WTC11 (cell line): ENCODE data around the gene UBXN6. TPM values are rescaled to one million over a fixed set of nuclear protein-coding genes. Genes with fewer than 3 reads are reported as not detected.
A peak's percentile ranks its signal among the peaks of the same experiment; 100 is the strongest.

ENCODE experiments used
- ATAC-seq: fragments of 200-7000 bp; cut with Tn5 transposase; 2 replicates; pipeline ENCODE4 v1.10.0; 2021; ENCODE audit warnings: mild to moderate bottlenecking, moderate library complexity
- CTCF ChIA-PET: fragments of 300-600 bp; sonication (Branson Sonifier 250); formaldehyde crosslinking; loops from one replicate; lab custom pipeline; 2021; ENCODE audit warnings: antibody characterized with exemption; lab: Charles Lee
- POLR2A ChIA-PET: fragments of 350-600 bp; sonication (Branson Sonifier 250); formaldehyde crosslinking; loops from one replicate; lab custom pipeline; 2021; ENCODE audit warnings: antibody characterized with exemption; lab: Charles Lee
- DNase-seq: peaks from one replicate; pipeline ENCODE4 v3.0.0; 2021; ENCODE audit warnings: low spot score
- H3K27ac Mint-ChIP-seq: 2 replicates; pipeline ENCODE4 v1.8.0; 2021; ENCODE audit warnings: mixed read lengths
- H3K27me3 Mint-ChIP-seq: 2 replicates; pipeline ENCODE4 v1.8.0; 2021; ENCODE audit warnings: low read depth, mild to moderate bottlenecking, moderate library complexity, mixed read lengths
- H3K36me3 Mint-ChIP-seq: 2 replicates; pipeline ENCODE4 v1.8.0; 2021; ENCODE audit warnings: mixed read lengths
- H3K4me1 Mint-ChIP-seq: 2 replicates; pipeline ENCODE4 v1.8.0; 2022; ENCODE audit warnings: mixed read lengths
- H3K4me3 Mint-ChIP-seq: 2 replicates; pipeline ENCODE4 v1.8.0; 2021; ENCODE audit warnings: mild to moderate bottlenecking, moderate library complexity, mixed read lengths
- H3K9me3 Mint-ChIP-seq: 2 replicates; pipeline ENCODE4 v1.8.0; 2021; ENCODE audit warnings: mixed read lengths
- CREM ChIP-seq: sonication (generic); formaldehyde crosslinking; IDR thresholded peaks from 2 replicates; pipeline ENCODE4 v1.8.1; 2022; ENCODE audit warnings: mild to moderate bottlenecking, missing genetic modification reagents, moderate library complexity
- E2F1 ChIP-seq: sonication (generic); formaldehyde crosslinking; IDR thresholded peaks from 2 replicates; pipeline ENCODE4 v1.8.0; 2022; ENCODE audit warnings: mild to moderate bottlenecking, missing genetic modification reagents
- E2F5 ChIP-seq: sonication (generic); formaldehyde crosslinking; IDR thresholded peaks from 2 replicates; pipeline ENCODE4 v1.8.1; 2022; ENCODE audit warnings: mild to moderate bottlenecking, moderate library complexity, missing genetic modification reagents
- ELF4 ChIP-seq: sonication (generic); formaldehyde crosslinking; IDR thresholded peaks from 2 replicates; pipeline ENCODE4 v1.8.1; 2022; ENCODE audit warnings: low read depth, mild to moderate bottlenecking, moderate library complexity, missing genetic modification reagents
- ESRRA ChIP-seq: sonication (generic); formaldehyde crosslinking; IDR thresholded peaks from 2 replicates; pipeline ENCODE4 v1.8.1; 2022; ENCODE audit warnings: mild to moderate bottlenecking, missing genetic modification reagents, borderline replicate concordance
- FOXP4 ChIP-seq: sonication (generic); formaldehyde crosslinking; IDR thresholded peaks from 2 replicates; pipeline ENCODE4 v1.8.0; 2022; ENCODE audit warnings: mild to moderate bottlenecking, missing genetic modification reagents
- HMGXB4 ChIP-seq: sonication (generic); formaldehyde crosslinking; IDR thresholded peaks from 2 replicates; pipeline ENCODE4 v1.8.1; 2023; ENCODE audit warnings: mild to moderate bottlenecking, moderate library complexity, missing genetic modification reagents
- IRF1 ChIP-seq: sonication (generic); formaldehyde crosslinking; IDR thresholded peaks from 2 replicates; pipeline ENCODE4 v1.8.0; 2023; ENCODE audit warnings: missing genetic modification reagents
- NR1H2 ChIP-seq: sonication (generic); formaldehyde crosslinking; IDR thresholded peaks from 2 replicates; pipeline ENCODE4 v1.9.0; 2021; ENCODE audit warnings: mild to moderate bottlenecking, moderate library complexity, missing genetic modification reagents
- NR2C2 ChIP-seq: sonication (generic); formaldehyde crosslinking; IDR thresholded peaks from 2 replicates; pipeline ENCODE4 v1.8.0; 2022; ENCODE audit warnings: mild to moderate bottlenecking, missing genetic modification reagents
- NR3C1 ChIP-seq: sonication (generic); formaldehyde crosslinking; conservative IDR thresholded peaks from 2 replicates; pipeline ENCODE4 v1.8.1; 2023; ENCODE audit warnings: low read depth, mild to moderate bottlenecking, missing genetic modification reagents
- PRDM15 ChIP-seq: sonication (generic); formaldehyde crosslinking; IDR thresholded peaks from 2 replicates; pipeline ENCODE4 v1.8.0; 2022; ENCODE audit warnings: missing genetic modification reagents
- TEAD1 ChIP-seq: sonication (generic); formaldehyde crosslinking; IDR thresholded peaks from 2 replicates; pipeline ENCODE4 v1.8.0; 2022; ENCODE audit warnings: mild to moderate bottlenecking, missing genetic modification reagents
- TEAD4 ChIP-seq: sonication (generic); formaldehyde crosslinking; IDR thresholded peaks from 2 replicates; pipeline ENCODE4 v1.8.0; 2022; ENCODE audit warnings: mild to moderate bottlenecking, missing genetic modification reagents
- TP53 ChIP-seq: sonication (generic); formaldehyde crosslinking; IDR thresholded peaks from 2 replicates; pipeline ENCODE4 v1.8.1; 2023; ENCODE audit warnings: mild to moderate bottlenecking, missing genetic modification reagents
- ZNF317 ChIP-seq: sonication (generic); formaldehyde crosslinking; IDR thresholded peaks from 2 replicates; pipeline ENCODE4 v1.8.1; 2023; ENCODE audit warnings: low read depth, mild to moderate bottlenecking, moderate library complexity, missing genetic modification reagents, borderline replicate concordance
- ZNF396 ChIP-seq: fragments of 250-450 bp; sonication (Bioruptor Pico); IDR thresholded peaks from 2 replicates; pipeline ENCODE4 v1.8.0; 2021; ENCODE audit warnings: mild to moderate bottlenecking, moderate library complexity, borderline replicate concordance
- ZNF425 ChIP-seq: fragments of 250-450 bp; sonication (Bioruptor Pico); conservative IDR thresholded peaks from 2 replicates; pipeline ENCODE4 v1.9.0; 2021; ENCODE audit warnings: mild to moderate bottlenecking
- ZNF512 ChIP-seq: sonication (generic); formaldehyde crosslinking; IDR thresholded peaks from 2 replicates; pipeline ENCODE4 v1.8.1; 2022; ENCODE audit warnings: missing genetic modification reagents, borderline replicate concordance
- total RNA-seq: library from RNA; stranded (reverse); gene quantifications from 3 replicates; pipeline ENCODE4 v1.2.3, GENCODE V29; 2021

Gene UBXN6
- total RNA-seq, 1 experiment from 2014 or later = 34.8 TPM

- TF ChIP-seq PRDM15 (no peak), E2F1 (CRISPR knock-in tag) (no peak), NR3C1 (CRISPR knock-in tag) (no peak), ELF4 (CRISPR knock-in tag) (no peak), HMGXB4 (no peak), FOXP4 (no peak)
Observed at GRCh38 chr19:4425537-4425936, 32.1 kb downstream of the UBXN6 start (continued).

- DNase-seq (no peak), ATAC-seq (no peak)
- TF ChIP-seq ZNF425 (CRISPR knock-in tag) (no peak), ESRRA (no peak), ZNF317 (CRISPR knock-in tag) (no peak), E2F5 (CRISPR knock-in tag) (no peak), TEAD4 (no peak), TP53 (CRISPR knock-in tag) (no peak), ZNF396 (no peak), NR2C2 (CRISPR knock-in tag) (no peak), ZNF512 (no peak), CREM (CRISPR knock-in tag) (no peak), IRF1 (CRISPR knock-in tag) (no peak), TEAD1 (CRISPR knock-in tag) (no peak), NR1H2 (CRISPR knock-in tag) (no peak)
- TF ChIP-seq, all 79 proteins: peak for 0
- H3K9me3 Mint-ChIP-seq = no peaks in the 10 kb centered on the region
- no peaks in the 10 kb centered on the region for H3K27me3 Mint-ChIP-seq
- H3K4me3 Mint-ChIP-seq = no peak overlapping the region
- H3K4me1 Mint-ChIP-seq = no peaks in the 10 kb centered on the region
- POLR2A ChIA-PET = no interaction called here
- peak overlapping the region; percentile 8; the same call in 1 of the 2 replicates for H3K27ac Mint-ChIP-seq
- CTCF ChIA-PET = interaction anchor here (1.2 kb wide), 1 partner anchor 23 kb away, joined by 3 read pairs; the partner anchor contains the start of gene SH3GL1
- peaks cover 58% of the 10 kb centered on the region for H3K36me3 Mint-ChIP-seq
Observed at GRCh38 chr19:4423416-4424126, 34.0 kb downstream of the UBXN6 start.
